ENCODE measurements around the gene CCND2. TPM values are rescaled to one million over a fixed set of nuclear protein-coding genes. Genes with fewer than 3 reads are reported as not detected.
A peak's percentile ranks its signal among the peaks of the same experiment; 100 is the strongest.

CCND2 gene
- total and polyA plus RNA-seq, 2 experiments from 2014 or later: 75.6 to 224 TPM

DNA sequence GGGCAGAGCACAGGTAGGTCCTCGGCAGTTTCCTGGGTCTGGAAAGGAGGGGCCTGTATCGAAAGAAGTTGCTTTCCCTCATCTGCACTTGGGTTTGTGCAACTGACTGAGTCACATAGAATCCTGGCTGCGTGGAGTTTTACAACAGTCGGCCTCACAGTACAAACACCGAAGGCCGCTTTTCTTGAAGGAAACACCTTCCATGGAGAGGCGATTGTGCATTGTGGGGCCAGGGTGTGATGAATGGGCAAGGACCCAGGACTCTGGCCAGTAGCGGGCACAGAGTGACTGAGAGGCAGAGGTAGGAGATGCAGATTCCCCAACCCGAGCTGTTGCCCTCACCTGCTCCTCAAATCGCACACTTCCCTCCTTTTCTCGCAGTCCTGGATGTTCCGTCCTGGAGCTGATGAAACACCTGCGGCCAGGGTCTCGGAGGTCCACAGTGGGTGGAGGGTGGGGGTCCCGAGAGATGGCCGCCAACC is 7.7 kb downstream of the CCND2 start:
- Histone ChIP-seq H3K27me3 (ENCODE audit: insufficient read depth) (no peaks in the 10 kb centered on the region), H3K4me3 (no peak overlapping the region), H3K27ac (ENCODE audit: low read depth) (no peak overlapping the region), H3K79me2 (replicated peaks; ENCODE audit: insufficient read depth) (peaks cover 95% of the 10 kb centered on the region), H3K9me2 (ENCODE audit: insufficient read depth) (no peaks in the 10 kb centered on the region), H3F3A (replicated peaks; ENCODE audit: low read depth) (peaks cover 45% of the 10 kb centered on the region), H4K20me1 (replicated peaks; ENCODE audit: insufficient read depth) (peaks cover 64% of the 10 kb centered on the region), H2AFZ (no peak overlapping the region), H3K4me1 (ENCODE audit: insufficient read depth) (peaks cover 25% of the 10 kb centered on the region), H3K4me2 (no peak overlapping the region), H3K36me3 (ENCODE audit: insufficient read depth) (peaks cover 85% of the 10 kb centered on the region)
- H3K36me3 Mint-ChIP-seq (ENCODE audit: low read depth): peaks cover 100% of the 10 kb centered on the region
- TF ChIP-seq ZNF331 (CRISPR knock-in tag; IDR thresholded peaks at IDR 0.05; ENCODE audit: low read depth) (no peak), CREB1 (CRISPR knock-in tag; IDR thresholded peaks at IDR 0.05; ENCODE audit: low read depth) (no peak), NANOG (IDR thresholded peaks at IDR 0.05; ENCODE audit: borderline replicate concordance) (no peak), EZH2phosphoT487 (IDR thresholded peaks at IDR 0.05; ENCODE audit: unreplicated experiment) (no peak)
- TF ChIP-seq, protein P1, sequence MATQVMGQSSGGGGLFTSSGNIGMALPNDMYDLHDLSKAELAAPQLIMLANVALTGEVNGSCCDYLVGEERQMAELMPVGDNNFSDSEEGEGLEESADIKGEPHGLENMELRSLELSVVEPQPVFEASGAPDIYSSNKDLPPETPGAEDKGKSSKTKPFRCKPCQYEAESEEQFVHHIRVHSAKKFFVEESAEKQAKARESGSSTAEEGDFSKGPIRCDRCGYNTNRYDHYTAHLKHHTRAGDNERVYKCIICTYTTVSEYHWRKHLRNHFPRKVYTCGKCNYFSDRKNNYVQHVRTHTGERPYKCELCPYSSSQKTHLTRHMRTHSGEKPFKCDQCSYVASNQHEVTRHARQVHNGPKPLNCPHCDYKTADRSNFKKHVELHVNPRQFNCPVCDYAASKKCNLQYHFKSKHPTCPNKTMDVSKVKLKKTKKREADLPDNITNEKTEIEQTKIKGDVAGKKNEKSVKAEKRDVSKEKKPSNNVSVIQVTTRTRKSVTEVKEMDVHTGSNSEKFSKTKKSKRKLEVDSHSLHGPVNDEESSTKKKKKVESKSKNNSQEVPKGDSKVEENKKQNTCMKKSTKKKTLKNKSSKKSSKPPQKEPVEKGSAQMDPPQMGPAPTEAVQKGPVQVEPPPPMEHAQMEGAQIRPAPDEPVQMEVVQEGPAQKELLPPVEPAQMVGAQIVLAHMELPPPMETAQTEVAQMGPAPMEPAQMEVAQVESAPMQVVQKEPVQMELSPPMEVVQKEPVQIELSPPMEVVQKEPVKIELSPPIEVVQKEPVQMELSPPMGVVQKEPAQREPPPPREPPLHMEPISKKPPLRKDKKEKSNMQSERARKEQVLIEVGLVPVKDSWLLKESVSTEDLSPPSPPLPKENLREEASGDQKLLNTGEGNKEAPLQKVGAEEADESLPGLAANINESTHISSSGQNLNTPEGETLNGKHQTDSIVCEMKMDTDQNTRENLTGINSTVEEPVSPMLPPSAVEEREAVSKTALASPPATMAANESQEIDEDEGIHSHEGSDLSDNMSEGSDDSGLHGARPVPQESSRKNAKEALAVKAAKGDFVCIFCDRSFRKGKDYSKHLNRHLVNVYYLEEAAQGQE (IDR thresholded peaks at IDR 0.05; ENCODE audit: unreplicated experiment): no peak
- no peaks in the 10 kb centered on the region; the same call in 1 of the 3 replicates for H3K9me3 Mint-ChIP-seq
- H3K27ac Mint-ChIP-seq: no peak overlapping the region; the same call in 1 of the 2 replicates
- DNase-seq (ENCODE audit: low spot score) (no peak), ATAC-seq (no peak)
- peaks cover 28% of the 10 kb centered on the region for H3K27me3 Mint-ChIP-seq (ENCODE audit: insufficient read depth, low read depth, poor library complexity)
- H3K4me3 Mint-ChIP-seq: no peak overlapping the region
- H3K4me1 Mint-ChIP-seq: peaks cover 72% of the 10 kb centered on the region

DNA sequence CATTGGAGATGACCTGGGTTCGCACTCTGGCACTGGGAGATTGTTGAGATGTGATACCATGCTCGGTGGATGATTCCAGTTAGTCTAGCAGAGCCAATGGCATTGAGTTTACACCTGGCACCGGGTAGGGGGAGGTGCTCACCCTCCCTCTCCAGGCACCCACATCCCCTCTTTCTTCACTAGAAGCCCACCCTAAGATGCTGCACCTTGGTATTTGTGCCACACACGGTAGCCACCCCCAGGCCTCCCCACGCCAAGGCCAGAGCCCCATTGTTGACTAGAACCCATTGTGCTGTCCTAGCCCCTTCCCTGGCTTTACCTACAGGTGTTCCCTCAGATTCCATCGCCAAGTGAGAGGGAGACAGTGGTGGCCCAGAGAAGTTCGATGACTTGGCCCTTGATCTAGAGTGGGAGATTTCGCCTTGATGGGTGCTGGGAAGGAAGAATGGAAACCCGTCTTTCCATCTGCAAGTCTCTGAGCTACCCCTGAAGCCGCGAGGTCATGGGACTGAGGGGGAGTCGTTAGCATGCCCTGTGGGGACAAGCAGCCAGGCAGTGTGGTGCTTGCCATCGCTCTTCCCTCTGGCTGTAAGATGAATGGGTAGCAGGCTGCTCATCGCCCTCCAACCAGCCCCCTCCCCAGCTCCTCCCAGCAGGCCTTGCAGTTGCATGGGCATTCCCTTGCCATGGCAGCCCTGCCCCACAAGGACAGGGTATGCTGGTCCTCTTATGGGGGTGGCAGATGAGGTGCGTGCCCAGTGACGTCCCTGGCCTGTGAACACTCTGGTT is 8.7 kb downstream of the CCND2 start:
- TF ChIP-seq, protein P2, sequence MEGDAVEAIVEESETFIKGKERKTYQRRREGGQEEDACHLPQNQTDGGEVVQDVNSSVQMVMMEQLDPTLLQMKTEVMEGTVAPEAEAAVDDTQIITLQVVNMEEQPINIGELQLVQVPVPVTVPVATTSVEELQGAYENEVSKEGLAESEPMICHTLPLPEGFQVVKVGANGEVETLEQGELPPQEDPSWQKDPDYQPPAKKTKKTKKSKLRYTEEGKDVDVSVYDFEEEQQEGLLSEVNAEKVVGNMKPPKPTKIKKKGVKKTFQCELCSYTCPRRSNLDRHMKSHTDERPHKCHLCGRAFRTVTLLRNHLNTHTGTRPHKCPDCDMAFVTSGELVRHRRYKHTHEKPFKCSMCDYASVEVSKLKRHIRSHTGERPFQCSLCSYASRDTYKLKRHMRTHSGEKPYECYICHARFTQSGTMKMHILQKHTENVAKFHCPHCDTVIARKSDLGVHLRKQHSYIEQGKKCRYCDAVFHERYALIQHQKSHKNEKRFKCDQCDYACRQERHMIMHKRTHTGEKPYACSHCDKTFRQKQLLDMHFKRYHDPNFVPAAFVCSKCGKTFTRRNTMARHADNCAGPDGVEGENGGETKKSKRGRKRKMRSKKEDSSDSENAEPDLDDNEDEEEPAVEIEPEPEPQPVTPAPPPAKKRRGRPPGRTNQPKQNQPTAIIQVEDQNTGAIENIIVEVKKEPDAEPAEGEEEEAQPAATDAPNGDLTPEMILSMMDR (conservative IDR thresholded peaks at IDR 0.05; ENCODE audit: low read depth in 2 of 2): no peak
- peak; percentile 20; the same call in 1 of the 2 replicates for TF ChIP-seq POLR2AphosphoS5 (IDR thresholded peaks at IDR 0.05; ENCODE audit: low read depth)
- H3F3A ChIP-seq (replicated peaks; ENCODE audit: low read depth): peaks cover 44% of the 10 kb centered on the region
- ATAC-seq: no peak
- H3K9me2 ChIP-seq (ENCODE audit: insufficient read depth): no peaks in the 10 kb centered on the region
- H3K9me3 Mint-ChIP-seq: no peaks in the 10 kb centered on the region; the same call in 2 of the 3 replicates
- H3K4me1 Mint-ChIP-seq: peaks cover 72% of the 10 kb centered on the region
- H3K27ac Mint-ChIP-seq: no peak overlapping the region
- peaks cover 29% of the 10 kb centered on the region for H3K27me3 Mint-ChIP-seq (ENCODE audit: insufficient read depth, low read depth, poor library complexity)
- no peak for DNase-seq (ENCODE audit: low spot score)
- H3K79me2 ChIP-seq (replicated peaks; ENCODE audit: insufficient read depth): peaks cover 97% of the 10 kb centered on the region
- H3K27ac ChIP-seq (ENCODE audit: low read depth): no peak overlapping the region
- H4K20me1 ChIP-seq (replicated peaks; ENCODE audit: insufficient read depth): peaks cover 69% of the 10 kb centered on the region
- no peaks in the 10 kb centered on the region for H3K27me3 ChIP-seq (ENCODE audit: insufficient read depth)
- H2AFZ ChIP-seq: no peak overlapping the region
- no peak overlapping the region; the same call in 2 of the 3 replicates for H3K4me3 Mint-ChIP-seq
- H3K4me2 ChIP-seq: no peak overlapping the region
- H3K4me1 ChIP-seq (ENCODE audit: insufficient read depth): peaks cover 17% of the 10 kb centered on the region
- H3K4me3 ChIP-seq: no peak overlapping the region
- peaks cover 100% of the 10 kb centered on the region for H3K36me3 Mint-ChIP-seq (ENCODE audit: low read depth)
- H3K36me3 ChIP-seq (ENCODE audit: insufficient read depth): peaks cover 91% of the 10 kb centered on the region
